BE2C (cell line): ENCODE data around the gene VPS13D.

Experiments
- DNase-seq: peaks from one replicate; pipeline ENCODE4 v3.0.0-alpha.2; 2020
- H3K27me3 ChIP-seq: fragments of 250-450 bp; sonication (Bioruptor Pico); 2 replicates; pipeline ENCODE4 v1.5.1; 2020; ENCODE audit warnings: mild to moderate bottlenecking
- H3K36me3 ChIP-seq: fragments of 250-450 bp; sonication (Bioruptor Pico); 2 replicates; pipeline ENCODE4 v1.5.1; 2020; ENCODE audit warnings: mild to moderate bottlenecking
- H3K4me1 ChIP-seq: fragments of 250-450 bp; sonication (Bioruptor Pico); 2 replicates; pipeline ENCODE4 v1.5.1; 2020
- H3K4me3 ChIP-seq: 2 replicates; pipeline ENCODE4 v1.5.1; 2011; ENCODE audit warnings: low read depth, low read length
- H3K9me3 ChIP-seq: fragments of 250-450 bp; sonication (Bioruptor Pico); 2 replicates; pipeline ENCODE4 v1.5.1; 2020
- TF ChIP-seq, protein P1 (sequence below): IDR thresholded peaks from 2 replicates; pipeline ENCODE4 v1.5.1; 2012; ENCODE audit warnings: mild to moderate bottlenecking, low read depth, low read length

Gene VPS13D

DNA sequence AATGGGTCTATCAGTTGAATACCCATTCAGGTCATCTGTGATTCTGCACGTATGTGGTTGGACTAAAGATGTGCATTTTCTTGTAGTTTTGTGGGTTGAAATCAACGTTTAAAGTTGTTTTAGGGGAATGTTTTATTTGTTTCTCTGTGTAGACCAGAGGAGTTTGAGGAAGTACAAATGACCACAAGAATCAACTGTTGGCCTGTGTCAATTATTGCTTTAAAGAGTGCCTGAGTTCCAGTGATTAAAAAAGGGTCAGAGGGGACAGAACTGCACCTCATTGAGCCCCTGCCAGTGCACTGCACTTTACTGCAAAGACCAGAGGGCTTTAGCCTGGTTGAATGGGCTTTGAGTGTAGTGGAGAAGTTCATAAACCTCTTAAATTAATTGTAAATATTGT, 190.3 kb downstream of the VPS13D start:
- TF ChIP-seq, protein P1, sequence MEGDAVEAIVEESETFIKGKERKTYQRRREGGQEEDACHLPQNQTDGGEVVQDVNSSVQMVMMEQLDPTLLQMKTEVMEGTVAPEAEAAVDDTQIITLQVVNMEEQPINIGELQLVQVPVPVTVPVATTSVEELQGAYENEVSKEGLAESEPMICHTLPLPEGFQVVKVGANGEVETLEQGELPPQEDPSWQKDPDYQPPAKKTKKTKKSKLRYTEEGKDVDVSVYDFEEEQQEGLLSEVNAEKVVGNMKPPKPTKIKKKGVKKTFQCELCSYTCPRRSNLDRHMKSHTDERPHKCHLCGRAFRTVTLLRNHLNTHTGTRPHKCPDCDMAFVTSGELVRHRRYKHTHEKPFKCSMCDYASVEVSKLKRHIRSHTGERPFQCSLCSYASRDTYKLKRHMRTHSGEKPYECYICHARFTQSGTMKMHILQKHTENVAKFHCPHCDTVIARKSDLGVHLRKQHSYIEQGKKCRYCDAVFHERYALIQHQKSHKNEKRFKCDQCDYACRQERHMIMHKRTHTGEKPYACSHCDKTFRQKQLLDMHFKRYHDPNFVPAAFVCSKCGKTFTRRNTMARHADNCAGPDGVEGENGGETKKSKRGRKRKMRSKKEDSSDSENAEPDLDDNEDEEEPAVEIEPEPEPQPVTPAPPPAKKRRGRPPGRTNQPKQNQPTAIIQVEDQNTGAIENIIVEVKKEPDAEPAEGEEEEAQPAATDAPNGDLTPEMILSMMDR: no peak
- DNase-seq: no peak

DNA sequence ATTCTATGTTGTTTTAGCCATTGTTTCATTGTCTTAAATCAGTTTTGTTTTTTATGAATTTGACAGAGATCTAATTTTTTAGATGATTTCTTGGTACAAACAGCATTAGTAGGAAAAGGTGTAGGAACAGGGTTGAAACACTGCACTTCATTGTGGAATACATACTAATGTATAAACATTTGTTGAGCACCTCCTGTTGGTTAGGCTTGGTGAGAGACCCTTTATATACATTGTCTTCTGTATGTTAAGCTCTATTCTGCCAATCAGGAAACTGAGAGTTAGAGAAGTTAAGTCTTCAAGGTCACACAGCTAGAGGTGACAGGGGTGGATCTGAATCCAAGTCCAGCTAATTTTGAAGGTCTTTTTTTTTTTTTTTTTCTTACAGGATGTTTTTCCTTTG, 192.7 kb downstream of the VPS13D start:
- no peak for DNase-seq
- H3K36me3 ChIP-seq: no peaks in the 10 kb centered on the region
- no peak overlapping the region for H3K4me3 ChIP-seq
- H3K9me3 ChIP-seq: no peaks in the 10 kb centered on the region
- TF ChIP-seq, protein P1: no peak
- H3K27me3 ChIP-seq: no peaks in the 10 kb centered on the region
- no peaks in the 10 kb centered on the region for H3K4me1 ChIP-seq

More for the DNA sequence above, 190.3 kb downstream of the VPS13D start:
- Histone ChIP-seq H3K4me3 (no peak overlapping the region), H3K9me3 (no peaks in the 10 kb centered on the region), H3K4me1 (no peaks in the 10 kb centered on the region), H3K27me3 (no peaks in the 10 kb centered on the region), H3K36me3 (no peaks in the 10 kb centered on the region)

DNA sequence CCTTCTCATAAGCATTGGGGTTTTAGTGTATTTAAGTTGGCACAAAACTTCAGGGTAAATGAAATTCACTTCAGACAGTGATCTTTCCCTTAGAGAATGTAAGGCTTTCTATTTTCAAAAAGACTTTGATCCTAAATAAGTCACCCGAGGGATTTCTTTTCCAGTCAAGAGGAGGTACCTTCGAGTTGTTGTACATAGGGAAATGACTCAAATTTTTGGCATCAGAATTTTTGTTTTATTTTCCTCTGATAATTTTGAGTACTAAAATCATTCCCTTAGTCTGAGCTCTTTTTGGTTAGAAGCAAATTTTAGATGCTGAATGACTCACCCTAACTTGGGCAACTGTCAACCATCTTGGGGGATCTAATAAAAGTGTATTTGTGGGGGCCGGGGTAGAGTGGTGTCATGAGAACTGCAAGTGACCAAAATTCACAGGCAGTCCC, 194.3 kb downstream of the VPS13D start:
- Histone ChIP-seq H3K36me3 (no peaks in the 10 kb centered on the region), H3K9me3 (no peaks in the 10 kb centered on the region), H3K4me1 (no peaks in the 10 kb centered on the region), H3K27me3 (no peaks in the 10 kb centered on the region), H3K4me3 (no peak overlapping the region)
- TF ChIP-seq, protein P1: no peak
- DNase-seq: no peak

DNA sequence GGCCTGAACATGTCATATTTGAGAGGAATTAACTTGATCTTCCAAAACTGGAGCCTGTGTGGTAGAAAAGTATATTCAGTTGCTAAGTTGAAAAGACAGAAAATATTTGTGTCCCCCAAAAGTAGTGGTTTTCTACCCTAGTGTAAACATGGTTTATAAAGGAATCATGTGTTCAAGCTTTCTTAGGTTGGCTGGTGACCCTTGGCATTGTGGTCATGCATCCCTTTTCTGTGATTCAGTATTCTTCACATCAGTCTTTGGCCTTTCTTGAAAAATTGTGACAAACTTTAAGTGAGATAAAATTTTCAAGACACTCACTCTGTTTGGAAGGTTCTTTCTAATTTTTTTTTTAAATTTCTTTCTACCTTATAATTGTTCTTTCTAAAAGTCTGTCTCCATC, 195.0 kb downstream of the VPS13D start:
- Histone ChIP-seq H3K27me3 (no peaks in the 10 kb centered on the region), H3K36me3 (no peaks in the 10 kb centered on the region), H3K9me3 (no peaks in the 10 kb centered on the region), H3K4me3 (no peak overlapping the region), H3K4me1 (no peaks in the 10 kb centered on the region)
- DNase-seq: no peak
- TF ChIP-seq, protein P1: no peak

DNA sequence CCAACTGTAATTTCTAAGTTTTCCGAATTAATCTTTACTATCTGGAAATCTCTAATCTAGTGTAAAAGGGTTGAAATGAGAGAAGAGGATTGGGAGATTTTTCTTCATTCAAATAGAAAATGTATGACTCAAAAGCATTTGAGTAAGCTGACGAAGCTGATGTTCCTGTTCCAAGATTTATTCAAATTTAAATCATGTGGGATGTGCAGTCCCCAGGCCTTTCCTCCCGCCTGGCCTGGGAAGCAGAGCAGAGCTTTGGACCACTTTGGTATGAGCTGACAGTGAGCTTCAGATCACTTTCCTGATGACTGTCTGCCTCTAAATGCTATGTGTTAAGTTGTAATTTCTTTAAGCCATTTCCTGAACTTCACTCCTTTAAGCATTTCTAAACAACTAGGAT, 196.2 kb downstream of the VPS13D start:
- no peak overlapping the region for H3K4me3 ChIP-seq
- no peaks in the 10 kb centered on the region for H3K27me3 ChIP-seq
- H3K4me1 ChIP-seq: no peaks in the 10 kb centered on the region
- TF ChIP-seq, protein P1: no peak
- no peak for DNase-seq
- H3K36me3 ChIP-seq: no peaks in the 10 kb centered on the region
- H3K9me3 ChIP-seq: no peaks in the 10 kb centered on the region

DNA sequence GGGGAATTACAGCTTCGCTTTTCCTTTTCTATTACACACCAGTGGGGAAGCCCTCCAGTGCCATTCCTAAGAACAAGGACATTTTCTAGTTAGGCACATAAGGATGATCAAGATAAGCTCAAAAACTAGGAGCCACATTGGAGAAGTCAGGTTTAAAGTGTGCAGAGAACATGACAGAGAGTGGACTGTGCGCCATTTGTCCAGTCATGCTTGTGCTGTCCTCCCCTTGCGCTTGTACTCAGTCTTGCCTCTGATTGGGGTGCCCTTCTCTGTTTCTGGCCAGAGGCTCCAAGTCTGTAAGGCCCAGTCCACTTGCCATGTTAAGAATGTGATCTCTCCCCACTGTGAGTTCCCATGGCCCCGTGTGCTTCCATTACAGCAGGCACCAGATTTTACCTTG, 198.5 kb downstream of the VPS13D start:
- H3K9me3 ChIP-seq: no peaks in the 10 kb centered on the region
- no peaks in the 10 kb centered on the region for H3K36me3 ChIP-seq
- no peak for DNase-seq
- no peaks in the 10 kb centered on the region for H3K27me3 ChIP-seq
- TF ChIP-seq, protein P1: no peak
- H3K4me1 ChIP-seq: no peaks in the 10 kb centered on the region
- no peak overlapping the region for H3K4me3 ChIP-seq
